ENCODE results near the gene FFAR1.
"Not testable (repeated sequence)": the region's sequence is repeated elsewhere in the genome, so short reads cannot be mapped to it uniquely, and the experiment has no call there.

FFAR1 gene

DNA sequence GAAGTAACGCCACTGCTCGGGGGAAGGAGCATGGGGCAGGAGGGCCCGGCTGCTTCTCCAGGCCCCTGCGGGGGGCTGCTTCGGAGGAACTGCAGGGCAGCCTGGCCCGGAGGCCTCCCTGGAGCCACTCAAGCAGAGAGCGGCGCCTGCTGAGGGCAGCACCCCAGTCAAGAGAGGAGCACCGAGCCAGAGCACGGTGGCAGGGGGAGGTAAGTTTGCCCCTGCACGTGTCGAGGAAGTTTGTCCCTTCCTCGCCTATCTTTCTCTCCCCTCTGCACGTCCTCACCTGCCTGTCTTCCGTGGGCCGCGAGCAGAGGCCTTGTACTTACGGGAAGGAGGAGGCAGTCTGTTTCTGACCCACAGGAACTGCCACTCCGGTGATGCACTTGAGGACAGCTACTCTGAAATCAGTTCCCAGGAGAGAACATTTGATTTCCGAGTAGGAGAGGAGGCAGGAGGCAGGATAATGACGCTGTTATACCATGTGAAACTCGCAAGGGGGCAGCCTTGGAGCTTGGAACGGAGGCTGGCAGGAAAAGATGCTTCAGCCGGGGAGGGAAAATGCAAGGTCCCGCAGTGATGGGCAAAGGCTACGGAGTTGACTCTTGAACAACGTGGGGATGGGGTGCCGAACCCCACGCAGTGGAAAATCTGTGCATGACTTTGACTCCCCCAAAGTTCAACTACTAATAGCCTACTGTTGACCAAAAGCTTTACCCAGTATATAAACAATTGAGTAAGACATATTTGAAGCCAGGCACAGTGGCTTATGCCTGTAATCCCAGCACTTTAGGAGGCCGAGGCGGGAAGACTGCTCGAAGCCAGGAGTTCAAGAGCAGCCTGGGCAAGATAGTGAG is 5.0 kb downstream of the FFAR1 start:
- TF ChIP-seq, protein P1, sequence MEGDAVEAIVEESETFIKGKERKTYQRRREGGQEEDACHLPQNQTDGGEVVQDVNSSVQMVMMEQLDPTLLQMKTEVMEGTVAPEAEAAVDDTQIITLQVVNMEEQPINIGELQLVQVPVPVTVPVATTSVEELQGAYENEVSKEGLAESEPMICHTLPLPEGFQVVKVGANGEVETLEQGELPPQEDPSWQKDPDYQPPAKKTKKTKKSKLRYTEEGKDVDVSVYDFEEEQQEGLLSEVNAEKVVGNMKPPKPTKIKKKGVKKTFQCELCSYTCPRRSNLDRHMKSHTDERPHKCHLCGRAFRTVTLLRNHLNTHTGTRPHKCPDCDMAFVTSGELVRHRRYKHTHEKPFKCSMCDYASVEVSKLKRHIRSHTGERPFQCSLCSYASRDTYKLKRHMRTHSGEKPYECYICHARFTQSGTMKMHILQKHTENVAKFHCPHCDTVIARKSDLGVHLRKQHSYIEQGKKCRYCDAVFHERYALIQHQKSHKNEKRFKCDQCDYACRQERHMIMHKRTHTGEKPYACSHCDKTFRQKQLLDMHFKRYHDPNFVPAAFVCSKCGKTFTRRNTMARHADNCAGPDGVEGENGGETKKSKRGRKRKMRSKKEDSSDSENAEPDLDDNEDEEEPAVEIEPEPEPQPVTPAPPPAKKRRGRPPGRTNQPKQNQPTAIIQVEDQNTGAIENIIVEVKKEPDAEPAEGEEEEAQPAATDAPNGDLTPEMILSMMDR (IDR thresholded peaks at IDR 0.05; ENCODE audit: insufficient read depth, missing control alignments): peak; percentile 82
- DNase-seq (ENCODE audit: insufficient read length, low spot score) (peak; percentile 82), FAIRE-seq (no peak)

DNA sequence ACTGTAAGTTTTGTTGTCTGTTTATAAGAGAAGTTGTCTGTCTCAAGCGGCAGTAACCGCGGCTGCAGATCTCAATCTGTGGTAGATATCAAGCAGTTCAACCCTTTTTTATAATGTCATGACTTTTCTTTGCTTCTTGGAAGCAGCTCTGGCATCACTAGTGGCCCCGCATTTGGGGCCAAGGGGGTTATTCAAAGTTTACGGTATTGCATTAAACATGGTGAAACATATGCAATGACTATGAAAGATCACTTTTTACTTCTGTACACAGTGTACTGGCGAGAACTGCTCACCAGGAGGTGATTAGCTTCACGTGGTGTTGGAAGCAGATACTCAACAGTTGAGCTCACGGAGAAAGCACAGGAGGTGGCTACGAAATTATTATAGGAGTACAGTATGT is 5.9 kb downstream of the FFAR1 start:
- DNase-seq (ENCODE audit: insufficient read length, low spot score): no peak
- no peak for FAIRE-seq
- TF ChIP-seq, protein P1 (IDR thresholded peaks at IDR 0.05; ENCODE audit: insufficient read depth, missing control alignments): no peak

DNA sequence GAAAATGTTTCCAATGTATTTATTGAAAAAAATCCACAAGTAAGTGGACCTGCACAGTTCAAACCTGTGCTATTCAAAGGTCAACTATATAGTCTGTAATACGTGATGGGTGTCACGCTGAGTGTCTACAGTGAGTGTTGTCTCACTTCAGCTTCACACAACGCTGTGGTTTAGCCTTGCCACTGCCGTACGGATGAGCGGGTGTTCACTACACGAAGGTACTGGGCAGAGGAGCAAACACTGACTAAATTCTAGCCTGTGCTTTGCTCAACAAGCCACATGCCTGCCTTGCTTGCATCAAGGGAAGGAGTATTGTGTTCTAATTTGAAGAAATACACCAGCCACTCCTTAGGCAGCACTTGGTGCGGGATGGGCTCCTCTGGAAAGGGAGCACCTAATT is 7.2 kb downstream of the FFAR1 start:
- FAIRE-seq (no peak), DNase-seq (ENCODE audit: insufficient read length, low spot score) (no peak)
- TF ChIP-seq, protein P1 (IDR thresholded peaks at IDR 0.05; ENCODE audit: insufficient read depth, missing control alignments): no peak

DNA sequence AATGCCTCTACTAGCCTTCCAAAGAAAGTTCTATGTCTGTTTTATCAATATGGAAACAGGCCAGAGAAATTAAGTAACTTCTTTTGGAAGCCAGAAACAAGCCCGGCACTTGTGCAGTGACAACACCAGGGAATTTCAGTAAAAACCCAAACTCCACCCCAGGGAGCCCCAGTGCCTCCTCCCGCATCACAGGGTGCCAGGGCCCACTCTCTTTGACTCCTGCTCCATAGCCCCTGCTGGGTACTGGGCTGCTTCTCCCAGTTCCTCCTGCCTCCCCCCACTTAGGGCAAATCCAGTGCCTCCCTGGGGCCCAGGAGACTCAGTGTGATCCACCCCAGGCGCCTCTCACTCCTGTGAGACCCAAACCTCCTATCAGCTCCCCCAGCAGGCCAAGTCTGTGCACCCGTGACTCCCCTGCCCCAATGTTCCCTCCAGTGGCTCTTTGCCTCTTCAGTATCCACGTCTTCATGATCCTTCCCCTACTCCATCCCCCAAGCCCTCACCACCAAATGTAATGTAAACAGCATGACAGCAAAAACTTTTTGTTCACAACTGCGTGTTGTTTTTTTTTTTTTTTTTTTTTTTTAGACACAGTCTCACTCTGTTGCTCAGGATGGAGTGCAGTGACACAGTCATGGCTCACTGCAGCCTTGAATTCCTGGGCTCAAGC is 8.2 kb downstream of the FFAR1 start:
- no peak for DNase-seq (ENCODE audit: insufficient read length, low spot score)
- TF ChIP-seq, protein P1 (IDR thresholded peaks at IDR 0.05; ENCODE audit: insufficient read depth, missing control alignments): no peak
- FAIRE-seq: no peak

DNA sequence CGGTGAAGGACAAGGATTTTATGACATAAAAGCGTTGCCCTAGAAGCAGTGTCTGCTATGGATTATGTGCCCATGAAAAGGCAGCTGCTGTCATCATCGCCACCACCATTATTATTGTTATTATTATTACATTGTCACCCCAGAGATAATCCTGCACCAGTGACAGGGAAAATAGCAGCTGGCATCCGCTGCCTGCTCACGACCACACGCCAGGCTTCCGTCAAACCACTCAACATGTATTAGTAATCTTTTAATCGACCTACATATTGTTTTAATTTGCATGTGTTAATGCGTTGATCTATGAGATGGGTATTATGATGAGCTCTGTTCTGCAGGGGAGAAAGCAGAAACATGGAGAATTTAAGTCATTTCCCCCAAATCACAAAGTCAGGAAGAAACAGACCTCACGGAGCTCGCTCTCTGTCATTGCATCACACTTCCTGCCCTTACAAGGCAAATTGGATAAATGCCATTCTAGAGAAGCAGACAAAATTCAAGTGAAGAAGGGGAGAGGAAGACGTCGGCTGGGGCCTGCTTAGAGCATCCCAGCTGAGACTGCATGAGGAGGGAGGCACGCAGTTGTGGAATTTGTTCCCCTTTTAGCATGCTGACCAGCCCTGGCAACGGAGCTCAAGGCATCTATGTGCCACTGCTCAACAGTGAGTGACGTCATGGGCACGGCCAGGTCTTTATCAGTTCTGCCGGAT is 10.3 kb downstream of the FFAR1 start, which contains the start of gene FFAR3:
Gene FFAR3 (plus strand): TSS at position 594 of the 707 bp plus-strand sequence. CDS start 431 bp downstream, outside the sequence.
- no peak for FAIRE-seq
- TF ChIP-seq, protein P1 (IDR thresholded peaks at IDR 0.05; ENCODE audit: insufficient read depth, missing control alignments): no peak
- no peak for DNase-seq (ENCODE audit: insufficient read length, low spot score)

DNA sequence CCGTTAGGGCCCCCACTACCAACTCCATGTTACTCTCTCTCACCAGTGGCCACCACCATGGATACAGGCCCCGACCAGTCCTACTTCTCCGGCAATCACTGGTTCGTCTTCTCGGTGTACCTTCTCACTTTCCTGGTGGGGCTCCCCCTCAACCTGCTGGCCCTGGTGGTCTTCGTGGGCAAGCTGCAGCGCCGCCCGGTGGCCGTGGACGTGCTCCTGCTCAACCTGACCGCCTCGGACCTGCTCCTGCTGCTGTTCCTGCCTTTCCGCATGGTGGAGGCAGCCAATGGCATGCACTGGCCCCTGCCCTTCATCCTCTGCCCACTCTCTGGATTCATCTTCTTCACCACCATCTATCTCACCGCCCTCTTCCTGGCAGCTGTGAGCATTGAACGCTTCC is 11.1 kb downstream of the FFAR1 start:
- not testable (repeated sequence) for FAIRE-seq; DNase-seq (ENCODE audit: insufficient read length, low spot score)

DNA sequence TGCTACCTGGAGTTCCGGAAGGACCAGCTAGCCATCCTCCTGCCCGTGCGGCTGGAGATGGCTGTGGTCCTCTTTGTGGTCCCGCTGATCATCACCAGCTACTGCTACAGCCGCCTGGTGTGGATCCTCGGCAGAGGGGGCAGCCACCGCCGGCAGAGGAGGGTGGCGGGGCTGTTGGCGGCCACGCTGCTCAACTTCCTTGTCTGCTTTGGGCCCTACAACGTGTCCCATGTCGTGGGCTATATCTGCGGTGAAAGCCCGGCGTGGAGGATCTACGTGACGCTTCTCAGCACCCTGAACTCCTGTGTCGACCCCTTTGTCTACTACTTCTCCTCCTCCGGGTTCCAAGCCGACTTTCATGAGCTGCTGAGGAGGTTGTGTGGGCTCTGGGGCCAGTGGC is 11.7 kb downstream of the FFAR1 start:
- not testable (repeated sequence) for FAIRE-seq; DNase-seq (ENCODE audit: insufficient read length, low spot score)

DNA sequence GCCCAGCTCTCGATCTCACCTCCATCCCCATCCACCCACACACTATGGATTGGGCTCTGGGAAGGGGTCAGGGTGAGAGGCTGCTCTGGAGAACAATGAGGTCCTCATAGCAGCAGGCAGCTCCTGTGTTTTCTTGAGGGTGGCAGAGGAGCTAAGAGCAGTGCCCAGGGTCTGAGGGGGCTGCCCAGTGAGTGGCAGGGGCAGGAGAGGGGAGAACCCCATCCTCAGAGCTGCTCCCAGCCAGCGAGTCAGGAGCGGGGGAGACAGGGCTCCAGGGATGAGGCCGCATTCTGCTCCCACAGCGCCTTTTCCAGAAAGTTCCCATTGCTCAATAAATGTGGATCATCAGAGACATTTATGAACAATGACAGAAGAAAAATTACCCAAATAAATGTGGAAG is 12.4 kb downstream of the FFAR1 start:
- DNase-seq (ENCODE audit: insufficient read length, low spot score); FAIRE-seq: not testable (repeated sequence)
